GM18951 (cell line): ENCODE measurements around the gene BTBD9.

Experiments
- POLR2A ChIP-seq: IDR thresholded peaks from 4 replicates; pipeline ENCODE4 v1.6.1; 2011; ENCODE audit warnings: mild to moderate bottlenecking; ENCODE audit not compliant: insufficient read length, insufficient read depth; ENCODE audit errors: extremely low read depth
- in situ Hi-C: fragments of 300-500 bp; cut with MboI; formaldehyde crosslinking; loops from one replicate; pipeline ENCODE4 v1.12.0; 2022; ENCODE audit warnings: low sequenced_read_pairs, mixed read lengths, inconsistent platforms; ENCODE audit not compliant: unreplicated experiment

Gene BTBD9

DNA sequence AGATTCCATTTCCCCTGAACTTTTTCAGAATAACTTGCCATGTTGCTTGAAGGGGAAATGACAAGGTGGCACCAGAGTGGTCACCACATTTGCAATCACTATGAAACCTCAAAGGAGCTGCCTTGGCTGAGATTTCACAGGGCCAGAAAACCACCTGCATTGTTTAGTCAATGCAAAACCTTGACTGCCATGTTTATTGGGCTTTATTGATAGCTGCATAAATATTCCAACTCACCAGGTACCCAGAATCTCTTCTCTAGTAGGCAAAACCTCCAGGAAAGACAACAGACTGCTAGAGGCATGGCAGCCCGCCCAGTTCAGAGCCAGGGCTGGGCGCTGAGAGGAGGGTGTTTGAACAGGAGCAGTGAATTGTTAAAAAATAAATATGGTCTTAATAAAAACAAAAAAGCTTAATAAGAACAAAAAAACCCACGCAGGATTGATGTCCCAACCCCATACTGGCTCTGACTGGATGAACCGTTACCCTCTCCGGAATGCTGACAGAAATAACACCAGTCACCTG lies 444.6 kb downstream of the BTBD9 start:
- TF ChIP-seq POLR2A = no peak
- in situ Hi-C loops = no loop called here

DNA sequence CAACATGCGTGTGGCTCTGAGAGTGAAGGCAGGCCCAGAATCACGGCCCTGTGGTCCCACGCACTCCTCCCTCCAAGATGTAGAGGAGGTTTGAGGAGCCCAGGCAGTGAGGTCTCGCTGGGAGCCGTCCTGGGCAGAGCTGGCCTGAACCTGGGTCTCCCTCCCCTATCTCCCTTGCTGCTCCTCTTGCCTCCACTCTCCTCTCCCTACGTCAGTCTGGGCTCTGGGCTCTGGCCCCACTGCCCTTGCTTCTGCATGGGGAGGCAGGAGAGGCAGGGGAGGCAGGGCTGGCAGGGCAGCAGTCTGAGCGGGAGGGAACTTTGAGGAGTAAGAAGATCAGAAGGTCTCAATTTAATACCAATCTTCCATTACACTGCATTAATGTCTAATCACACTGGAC lies 445.1 kb downstream of the BTBD9 start:
- in situ Hi-C loops = no loop called here
- no peak for TF ChIP-seq POLR2A

DNA sequence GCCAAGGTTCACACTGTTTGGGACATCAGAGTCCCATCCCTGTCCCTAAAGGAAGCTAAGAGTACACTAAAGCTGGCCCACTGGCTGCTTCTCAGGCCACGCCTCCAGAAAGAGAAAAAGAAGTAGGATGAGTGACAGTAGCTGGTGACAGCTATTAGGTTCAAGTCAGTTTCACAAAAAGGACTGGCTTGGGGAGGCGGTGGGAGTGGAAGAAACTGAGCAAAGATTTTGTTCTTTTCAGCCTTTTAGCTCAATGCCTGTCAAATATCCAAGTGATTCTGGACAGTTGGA lies 445.5 kb downstream of the BTBD9 start:
- no peak for TF ChIP-seq POLR2A
- in situ Hi-C loops = no loop called here

DNA sequence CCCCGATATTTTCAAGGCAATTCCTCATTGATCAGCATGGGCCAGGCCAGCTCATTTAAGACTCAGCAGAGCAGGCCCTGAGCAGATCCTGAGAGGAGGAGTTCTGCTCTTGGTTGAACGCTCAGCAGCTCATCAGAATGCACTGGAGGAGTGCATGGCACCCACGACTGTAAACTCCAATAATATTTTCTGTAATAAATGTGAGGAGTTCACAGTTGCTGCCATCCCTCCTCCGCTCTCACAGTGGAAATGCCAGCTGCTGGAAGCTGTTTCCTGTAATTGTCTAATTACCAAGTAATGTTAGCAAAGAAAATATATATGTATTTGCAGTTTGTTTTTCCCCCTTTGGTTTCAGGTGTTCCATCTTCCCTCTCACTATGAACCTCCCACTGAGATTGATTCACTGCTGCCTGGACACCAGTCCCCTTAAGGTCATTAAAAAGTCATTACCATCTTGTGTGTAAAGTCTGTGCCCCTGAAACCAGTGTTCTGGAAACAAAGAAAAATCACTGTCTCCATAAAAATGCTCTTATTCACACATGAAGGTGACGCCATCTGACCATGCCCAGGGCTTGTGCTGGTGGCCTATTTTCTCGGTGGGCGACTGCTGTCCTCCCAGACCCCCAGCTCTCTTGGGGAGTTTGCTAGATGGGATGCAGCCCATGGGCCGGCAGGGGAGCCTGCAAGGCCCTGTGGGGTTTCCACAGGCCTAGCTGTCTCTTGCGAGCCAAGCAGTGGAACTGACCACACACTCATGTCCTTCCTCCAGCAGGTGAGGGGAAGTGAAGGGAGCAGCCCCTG lies 446.0 kb downstream of the BTBD9 start:
- in situ Hi-C loops = no loop called here
- no peak for TF ChIP-seq POLR2A

DNA sequence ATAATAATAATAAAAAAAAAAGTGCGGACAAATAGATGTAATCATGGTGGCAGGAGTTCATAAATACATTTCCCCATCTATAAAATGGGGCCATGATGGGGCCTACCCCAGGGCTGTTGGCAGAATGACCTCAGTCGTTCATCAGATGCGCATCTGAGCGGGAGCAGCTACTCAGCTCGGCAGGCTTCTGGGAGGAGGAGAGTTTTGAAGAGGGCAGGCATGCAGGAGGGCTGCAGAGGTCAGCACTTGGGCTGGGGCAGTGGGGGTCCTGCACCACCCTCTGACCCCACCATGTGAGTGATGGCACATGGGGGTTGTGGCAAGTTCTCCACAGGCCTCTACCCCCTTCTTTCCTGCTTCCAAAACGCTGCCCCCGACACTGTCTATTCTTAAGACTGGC lies 446.7 kb downstream of the BTBD9 start:
- TF ChIP-seq POLR2A = no peak
- in situ Hi-C loops = no loop called here

DNA sequence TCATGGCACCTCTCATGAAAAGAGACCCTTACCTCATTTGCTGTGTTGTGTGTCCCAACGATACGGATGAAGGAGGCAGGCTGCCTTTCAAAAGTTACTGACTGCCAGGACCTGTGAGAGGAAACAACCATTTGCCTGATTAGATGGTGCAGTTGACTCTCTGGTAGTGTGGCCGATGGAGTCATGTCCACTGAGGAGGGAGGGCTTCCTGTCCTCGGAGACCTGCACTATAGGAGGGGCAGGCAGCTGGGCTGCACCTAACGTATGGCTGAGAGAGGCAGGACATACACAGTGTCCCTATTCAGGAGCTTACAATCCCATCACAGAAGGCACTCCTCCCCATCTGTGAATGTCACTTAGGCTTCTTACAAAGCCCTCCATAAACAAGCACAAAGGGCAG lies 447.2 kb downstream of the BTBD9 start:
- in situ Hi-C loops = no loop called here

DNA sequence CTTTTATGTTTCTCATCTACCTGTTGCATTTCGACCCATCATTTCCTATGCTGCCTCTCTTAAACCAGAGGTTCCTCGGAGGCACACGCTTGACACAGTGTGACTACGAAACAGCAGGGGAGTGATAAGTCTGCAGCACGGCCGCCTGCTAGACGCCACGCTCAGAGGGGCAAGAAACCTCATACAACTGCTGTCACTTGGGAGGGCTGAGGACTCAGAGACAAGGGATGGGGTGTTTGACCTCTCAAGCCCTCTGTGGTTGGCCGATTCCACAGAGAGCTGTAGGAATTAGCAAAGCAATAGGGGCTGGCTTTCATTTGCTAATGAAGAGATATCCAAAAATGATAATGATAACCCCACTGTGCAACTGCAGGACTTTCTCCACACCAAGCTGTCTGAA lies 447.7 kb downstream of the BTBD9 start:
- no peak for TF ChIP-seq POLR2A
- in situ Hi-C loops = no loop called here

More for the DNA sequence above, 447.2 kb downstream of the BTBD9 start:
- no peak for TF ChIP-seq POLR2A

DNA sequence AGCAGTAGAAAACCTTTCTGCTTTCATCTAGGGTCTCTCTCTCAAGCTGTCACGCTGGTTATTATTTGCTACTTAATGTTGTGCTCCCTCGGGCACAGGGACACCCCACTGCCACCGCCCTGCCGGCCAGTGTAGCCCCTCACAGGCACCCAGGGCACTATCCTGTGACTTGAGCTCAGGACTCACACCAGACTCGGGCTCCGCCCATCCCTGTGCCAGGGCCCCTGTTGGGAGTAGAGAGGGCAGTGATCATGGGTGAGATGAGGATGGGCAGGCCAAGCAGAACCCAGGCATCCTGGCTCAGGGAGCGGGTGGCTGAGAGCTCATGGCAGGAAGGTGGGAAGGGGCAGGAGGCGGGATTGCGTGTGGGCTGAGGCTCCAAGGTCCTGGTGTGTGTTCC lies 448.3 kb downstream of the BTBD9 start:
- TF ChIP-seq POLR2A = no peak
- in situ Hi-C loops = no loop called here

DNA sequence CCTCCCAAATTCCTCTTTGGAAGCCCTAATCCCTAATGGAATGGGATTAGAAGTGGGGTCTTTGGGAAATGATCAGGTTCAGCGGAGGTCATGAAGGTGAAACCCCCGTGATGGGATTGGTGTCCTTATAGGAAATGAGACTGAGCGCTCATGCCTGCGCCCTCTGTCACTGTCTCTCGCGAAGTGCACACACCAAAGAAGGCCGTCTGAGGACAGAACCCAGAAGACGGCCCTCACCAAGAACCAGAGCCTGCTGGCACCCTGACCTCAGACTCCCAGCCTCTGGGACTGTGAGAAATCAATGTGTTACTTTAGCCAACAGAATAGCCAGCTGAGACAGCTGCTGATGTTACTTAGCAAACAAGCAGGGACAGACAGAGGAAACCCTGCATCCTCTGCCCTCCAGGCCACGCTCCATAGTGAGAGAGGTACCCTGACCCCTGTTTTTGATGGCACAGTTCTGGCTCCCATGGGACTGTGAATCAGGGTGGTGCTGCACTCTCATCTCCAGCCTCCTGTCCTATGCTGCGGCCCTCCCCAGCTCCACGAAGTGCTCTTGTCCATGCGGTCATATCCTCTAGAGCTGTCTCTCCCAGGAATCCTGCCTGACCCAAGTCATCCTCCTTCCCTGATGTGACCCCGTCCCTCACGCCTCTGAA lies 450.9 kb downstream of the BTBD9 start:
- TF ChIP-seq POLR2A = no peak
- in situ Hi-C loops = no loop called here

DNA sequence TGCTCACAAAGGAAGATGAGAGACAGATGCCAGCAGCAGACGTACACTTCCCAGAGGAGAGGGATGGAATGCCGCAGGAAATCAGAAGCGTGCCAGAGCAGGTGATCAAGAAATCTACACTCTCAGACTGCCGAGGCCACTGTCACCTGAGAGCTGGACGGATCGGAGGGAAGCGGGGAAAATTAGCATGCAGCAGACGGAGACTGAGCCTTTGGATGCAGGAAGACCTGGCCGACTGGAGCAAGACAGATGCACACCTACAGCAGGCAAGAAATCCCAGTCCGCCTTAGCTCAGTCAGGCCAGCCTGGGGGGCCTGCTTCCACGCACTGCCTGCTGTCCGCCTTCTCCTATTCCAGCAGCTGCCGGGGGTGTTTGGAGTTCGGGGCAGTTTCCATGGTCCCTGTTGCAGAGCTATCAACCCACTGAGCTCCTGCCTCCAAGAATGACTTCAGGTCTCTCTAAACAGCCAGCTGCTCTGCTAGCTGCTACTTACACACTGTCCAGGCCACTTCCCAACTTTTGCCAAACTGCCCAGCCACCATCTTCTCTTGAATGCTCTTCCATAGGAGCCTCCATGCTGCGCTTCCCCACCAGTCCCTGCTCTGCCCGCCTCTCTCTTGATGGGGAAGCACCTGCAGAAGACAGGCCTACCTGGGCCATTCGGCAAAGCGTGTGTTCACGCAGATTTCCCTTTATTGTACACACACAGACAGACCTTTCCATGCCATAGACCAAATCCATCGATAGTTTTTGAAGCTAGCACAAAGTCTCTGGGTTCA lies 451.7 kb downstream of the BTBD9 start:
- in situ Hi-C loops = no loop called here
- TF ChIP-seq POLR2A = no peak

DNA sequence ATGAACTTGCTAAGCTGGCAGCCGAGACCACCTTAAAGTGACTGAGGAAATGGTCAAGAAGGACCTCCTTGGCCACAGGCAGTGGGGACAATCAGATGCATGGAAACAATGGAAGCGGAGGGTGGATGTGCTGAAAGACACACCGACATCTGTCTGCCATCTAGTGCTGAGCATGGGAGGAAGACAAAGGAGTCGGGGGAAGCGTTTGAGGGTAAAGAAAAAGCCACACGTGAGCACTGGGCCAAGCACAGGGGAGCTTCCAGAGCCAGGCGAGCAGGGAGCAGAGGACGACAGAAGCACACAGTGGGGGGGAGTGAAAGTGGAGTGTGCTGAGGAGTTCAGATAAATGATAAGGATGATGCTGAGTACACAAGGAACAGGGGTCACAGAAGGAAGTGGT lies 452.4 kb downstream of the BTBD9 start:
- no peak for TF ChIP-seq POLR2A

DNA sequence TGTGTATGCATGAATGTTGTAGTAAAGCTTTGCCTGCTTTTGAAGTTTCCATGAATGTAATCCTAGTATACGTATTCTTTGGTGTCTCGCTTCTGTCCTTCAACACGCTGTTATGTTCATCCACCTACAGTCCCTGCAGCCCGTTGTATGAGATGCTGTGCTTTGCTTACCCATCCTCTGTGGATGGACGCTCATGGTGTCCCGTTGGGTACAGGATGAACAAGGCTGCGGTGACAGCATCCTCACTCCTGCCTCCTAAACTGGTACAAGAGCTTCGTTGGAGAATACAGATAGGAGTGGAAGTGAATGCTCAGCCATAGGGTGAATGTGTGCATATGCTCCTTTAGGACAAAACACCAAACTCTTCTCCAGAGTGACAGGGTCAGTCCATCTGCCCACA lies 454.0 kb downstream of the BTBD9 start:
- TF ChIP-seq POLR2A = no peak
- in situ Hi-C loops = no loop called here

More for the DNA sequence above, 452.4 kb downstream of the BTBD9 start:
- in situ Hi-C loops = no loop called here

DNA sequence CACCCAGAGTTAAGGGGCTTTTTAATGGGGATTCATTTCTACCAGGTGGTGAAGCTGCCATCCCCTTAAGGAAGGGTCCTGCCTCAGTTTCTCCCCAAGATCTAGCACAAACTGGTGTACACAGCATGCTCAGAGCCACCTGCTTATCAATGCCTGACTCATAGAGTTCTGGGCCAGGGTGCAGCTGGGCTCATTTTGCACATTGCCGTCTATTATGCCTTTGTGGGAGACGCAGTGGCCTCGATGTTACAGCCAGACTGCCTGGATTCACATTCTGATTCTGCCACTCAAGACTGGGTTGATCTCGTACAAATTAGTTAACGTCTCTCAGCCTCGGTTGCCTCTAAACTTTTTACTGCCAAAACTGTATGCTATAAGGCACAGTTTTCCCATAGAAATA lies 454.5 kb downstream of the BTBD9 start:
- TF ChIP-seq POLR2A = no peak
- in situ Hi-C loops = no loop called here

DNA sequence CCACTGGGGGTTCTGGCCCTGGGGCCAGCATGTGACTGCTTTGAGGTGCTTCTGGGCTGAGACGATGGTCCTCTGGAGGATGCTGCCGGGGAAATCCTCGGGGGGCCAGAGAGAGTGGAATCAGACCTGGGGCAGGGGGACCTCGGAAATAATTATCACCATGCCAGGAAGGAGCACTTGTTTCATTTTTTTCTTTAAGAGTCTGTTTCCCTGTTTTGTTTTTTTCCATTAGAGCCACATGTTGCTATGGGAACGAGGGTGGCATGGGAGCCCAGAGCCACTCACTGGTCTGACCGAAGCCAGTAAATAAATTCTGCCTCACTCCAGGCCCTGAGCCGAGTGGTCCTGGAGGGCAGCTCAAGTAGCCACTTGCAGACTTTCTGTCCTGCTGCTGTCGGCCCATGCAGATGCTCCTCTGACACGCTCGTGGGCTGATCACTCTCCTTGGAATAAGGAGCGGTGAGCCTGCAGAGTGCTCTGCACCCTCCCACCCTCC lies 455.1 kb downstream of the BTBD9 start:
- no peak for TF ChIP-seq POLR2A
- in situ Hi-C loops = no loop called here
